Osteoblast (primary cell): ENCODE results near the gene EVC2. TPM values are rescaled to one million over a fixed set of nuclear protein-coding genes. Genes with fewer than 3 reads are reported as not detected.

Experiments used
- DNase-seq: peaks from one replicate; pipeline ENCODE4 v3.0.0; 2011; ENCODE audit warnings: low spot score, mixed read lengths; ENCODE audit not compliant: insufficient read length; ENCODE audit errors: missing footprints
- H2AFZ ChIP-seq: 2 replicates; pipeline ENCODE4 v1.6.0; 2011; ENCODE audit warnings: mild to moderate bottlenecking, low read length
- H3K27ac ChIP-seq: 2 replicates; pipeline ENCODE4 v1.5.1; 2011; ENCODE audit warnings: mild to moderate bottlenecking, low read depth, low read length, moderate library complexity
- H3K27me3 ChIP-seq: 2 replicates; pipeline ENCODE4 v1.6.0; 2012; ENCODE audit warnings: mild to moderate bottlenecking, control low read depth, inconsistent platforms, low read length, moderate library complexity; ENCODE audit not compliant: insufficient read depth
- H3K36me3 ChIP-seq: 2 replicates; pipeline ENCODE4 v1.5.1; 2011; ENCODE audit warnings: mild to moderate bottlenecking, low read length, control low read depth, moderate library complexity; ENCODE audit not compliant: insufficient read depth
- H3K4me1 ChIP-seq: 2 replicates; pipeline ENCODE4 v1.5.1; 2011; ENCODE audit warnings: mild to moderate bottlenecking, low read length, control low read depth, moderate library complexity; ENCODE audit not compliant: insufficient read depth
- H3K4me2 ChIP-seq: 2 replicates; pipeline ENCODE4 v1.6.0; 2011; ENCODE audit warnings: mild to moderate bottlenecking, low read length; ENCODE audit not compliant: insufficient read depth
- H3K4me3 ChIP-seq: fragments of 200-600 bp; sonication (generic); 3 replicates; pipeline ENCODE4 v1.5.1; 2012; ENCODE audit warnings: mild to moderate bottlenecking, low read length, inconsistent platforms; ENCODE audit not compliant: insufficient read depth
- H3K79me2 ChIP-seq: 2 replicates; pipeline ENCODE4 v1.6.0; 2012; ENCODE audit warnings: mild to moderate bottlenecking, low read length, control low read depth, inconsistent platforms; ENCODE audit not compliant: insufficient read depth
- H3K9me3 ChIP-seq: 2 replicates; pipeline ENCODE4 v1.5.1; 2011; ENCODE audit warnings: low read depth, low read length, control low read depth
- H4K20me1 ChIP-seq: 2 replicates; pipeline ENCODE4 v1.6.0; 2012; ENCODE audit warnings: mild to moderate bottlenecking, low read length, control low read depth; ENCODE audit not compliant: insufficient read depth
- total RNA-seq: library from RNA; depleted of rRNA; stranded (reverse); fragments of >200 nt; gene quantifications from 2 replicates; pipeline ENCODE4 v1.2.3, GENCODE V29; 2012
- TF ChIP-seq, protein P1 (sequence below): IDR thresholded peaks from 2 replicates; pipeline ENCODE4 v1.5.1; 2011; ENCODE audit warnings: mild to moderate bottlenecking, low read depth, low read length, moderate library complexity; ENCODE audit errors: extremely low read depth

Gene EVC2
- total RNA-seq, 1 donor: 19.2 TPM

GRCh38 chr4:5751666-5752375, 43.5 kb upstream of the EVC2 start:
- Histone ChIP-seq H3K4me2 (peak overlapping the region; percentile 24), H3K27ac (peak overlapping the region; percentile 89), H3K4me1 (peaks cover 57% of the 10 kb centered on the region), H3K9me3 (no peaks in the 10 kb centered on the region), H3K4me3 (no peak overlapping the region), H3K27me3 (no peaks in the 10 kb centered on the region), H3K79me2 (peaks cover 2% of the 10 kb centered on the region), H2AFZ (no peak overlapping the region), H3K36me3 (peaks cover 62% of the 10 kb centered on the region), H4K20me1 (peaks cover 2% of the 10 kb centered on the region)
- TF ChIP-seq, protein P1, sequence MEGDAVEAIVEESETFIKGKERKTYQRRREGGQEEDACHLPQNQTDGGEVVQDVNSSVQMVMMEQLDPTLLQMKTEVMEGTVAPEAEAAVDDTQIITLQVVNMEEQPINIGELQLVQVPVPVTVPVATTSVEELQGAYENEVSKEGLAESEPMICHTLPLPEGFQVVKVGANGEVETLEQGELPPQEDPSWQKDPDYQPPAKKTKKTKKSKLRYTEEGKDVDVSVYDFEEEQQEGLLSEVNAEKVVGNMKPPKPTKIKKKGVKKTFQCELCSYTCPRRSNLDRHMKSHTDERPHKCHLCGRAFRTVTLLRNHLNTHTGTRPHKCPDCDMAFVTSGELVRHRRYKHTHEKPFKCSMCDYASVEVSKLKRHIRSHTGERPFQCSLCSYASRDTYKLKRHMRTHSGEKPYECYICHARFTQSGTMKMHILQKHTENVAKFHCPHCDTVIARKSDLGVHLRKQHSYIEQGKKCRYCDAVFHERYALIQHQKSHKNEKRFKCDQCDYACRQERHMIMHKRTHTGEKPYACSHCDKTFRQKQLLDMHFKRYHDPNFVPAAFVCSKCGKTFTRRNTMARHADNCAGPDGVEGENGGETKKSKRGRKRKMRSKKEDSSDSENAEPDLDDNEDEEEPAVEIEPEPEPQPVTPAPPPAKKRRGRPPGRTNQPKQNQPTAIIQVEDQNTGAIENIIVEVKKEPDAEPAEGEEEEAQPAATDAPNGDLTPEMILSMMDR: no peak
- no peak for DNase-seq

DNA sequence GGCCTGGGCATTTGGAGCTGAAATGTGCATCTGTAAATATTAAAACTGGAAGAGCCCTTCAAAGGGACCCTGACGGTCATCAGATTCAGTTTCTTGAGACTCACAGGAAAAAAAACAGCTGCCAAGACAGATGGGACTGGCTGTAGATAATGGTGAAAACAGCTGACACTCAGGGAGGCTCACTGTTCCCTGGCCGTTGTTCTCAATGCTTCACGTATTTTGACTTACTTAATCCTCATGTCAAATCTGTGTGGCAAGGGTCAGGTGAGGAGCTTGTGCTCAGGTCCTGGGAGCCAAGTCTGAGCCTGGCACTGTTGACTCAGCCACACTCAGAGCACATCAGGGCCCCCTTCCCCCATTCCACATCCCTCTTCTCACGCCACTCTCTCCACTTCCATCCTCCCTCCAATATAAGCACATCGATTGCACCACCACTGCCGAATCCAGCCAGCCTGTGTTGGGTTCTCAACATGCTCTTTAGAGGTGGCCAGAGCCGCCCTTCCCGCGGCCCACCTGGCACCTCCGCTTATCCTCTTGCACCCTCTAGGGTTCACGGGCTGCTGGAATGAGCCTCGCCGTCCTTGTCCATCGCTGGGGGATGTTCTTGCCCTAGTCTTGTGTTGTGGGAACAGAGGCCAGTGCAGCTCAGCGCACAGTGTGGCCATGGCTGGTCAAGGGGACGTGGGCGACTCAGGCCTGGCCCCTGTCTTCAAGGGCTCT, 42.7 kb upstream of the EVC2 start:
- H3K4me3 ChIP-seq: no peak overlapping the region
- DNase-seq: peak; percentile 74
- H4K20me1 ChIP-seq: peaks cover 2% of the 10 kb centered on the region
- no peaks in the 10 kb centered on the region for H3K9me3 ChIP-seq
- H3K79me2 ChIP-seq: peaks cover 2% of the 10 kb centered on the region
- H3K27me3 ChIP-seq: no peaks in the 10 kb centered on the region
- H3K4me2 ChIP-seq: no peak overlapping the region
- H2AFZ ChIP-seq: no peak overlapping the region
- H3K4me1 ChIP-seq: peaks cover 61% of the 10 kb centered on the region
- TF ChIP-seq, protein P1: no peak
- peak overlapping the region; percentile 89 for H3K27ac ChIP-seq
- H3K36me3 ChIP-seq: peaks cover 59% of the 10 kb centered on the region

GRCh38 chr4:5750052-5750945, 41.9 kb upstream of the EVC2 start:
- peaks cover 2% of the 10 kb centered on the region for H3K79me2 ChIP-seq
- H3K27ac ChIP-seq: peak overlapping the region; percentile 89
- no peak overlapping the region for H2AFZ ChIP-seq
- H3K4me3 ChIP-seq: no peak overlapping the region
- peaks cover 61% of the 10 kb centered on the region for H3K4me1 ChIP-seq
- DNase-seq: peak; percentile 94
- TF ChIP-seq, protein P1: no peak
- H3K4me2 ChIP-seq: no peak overlapping the region
- peaks cover 2% of the 10 kb centered on the region for H4K20me1 ChIP-seq
- no peaks in the 10 kb centered on the region for H3K27me3 ChIP-seq
- no peaks in the 10 kb centered on the region for H3K9me3 ChIP-seq
- H3K36me3 ChIP-seq: peaks cover 59% of the 10 kb centered on the region
